Right lobe of liver (tissue), 6 donors: Measurements from ENCODE around the gene NDUFS6. TPM values are rescaled to one million over a fixed set of nuclear protein-coding genes. Genes with fewer than 3 reads are reported as not detected.

ENCODE experiments used
- ATAC-seq, 4 donors: fragments of 200-7000 bp; cut with Tn5 transposase; one replicate each; pipeline ENCODE4 v1.9.1; 2020; ENCODE audit warnings: mild to moderate bottlenecking in 4 of 4, moderate library complexity in 4 of 4
- DNase-seq, 3 donors: peaks; one replicate each; pipeline ENCODE4 v3.0.0-alpha.2; 2020
- H3K27ac ChIP-seq, 3 donors: fragments of 200-600 bp; one replicate each; pipeline ENCODE4 v1.8.0; 2022
- H3K27me3 ChIP-seq, 2 donors: fragments of 200-600 bp; one replicate each; pipeline ENCODE4 v1.8.0; 2022
- H3K36me3 ChIP-seq, 4 donors: fragments of 200-600 bp; sonication (generic) in 1 of 4; one replicate each; pipeline versions ENCODE4 v1.5.1 to v1.8.0; 2017 to 2022; ENCODE audit warnings: control low read depth in 1 of 4
- H3K4me1 ChIP-seq, 4 donors: fragments of 200-600 bp; sonication (generic) in 1 of 4; one replicate each; pipeline versions ENCODE4 v1.5.1 to v1.8.0; 2017 to 2022; ENCODE audit warnings: control low read depth in 1 of 4
- H3K4me3 ChIP-seq, 3 donors: fragments of 200-600 bp; one replicate each; pipeline ENCODE4 v1.8.0; 2022
- H3K9me3 ChIP-seq, 4 donors: fragments of 200-600 bp; sonication (generic) in 1 of 4; one replicate each; pipeline versions ENCODE4 v1.5.1 to v1.8.0; 2017 to 2022; ENCODE audit warnings: control low read depth in 1 of 4
- CTCF ChIP-seq, 4 donors: fragments of 200-600 bp in 3 of 4; fragments of 450-650 bp in 1 of 4; IDR thresholded peaks; one replicate each; pipeline versions ENCODE4 v1.5.1 to v1.8.0; 2016 to 2022; ENCODE audit warnings: antibody characterized with exemption in 4 of 4, mild to moderate bottlenecking in 2 of 4
- POLR2A ChIP-seq: fragments of 450-650 bp; IDR thresholded peaks from one replicate; pipeline ENCODE4 v1.6.1; 2017; ENCODE audit warnings: antibody characterized with exemption, mild to moderate bottlenecking
- WGBS: methylation state at CpG from one replicate; pipeline ENCODE4 v1.1.6; 2018; ENCODE audit warnings: low coverage, low lambda C conversion rate; ENCODE audit not compliant: insufficient coverage; ENCODE audit errors: missing lambda C conversion rate; 5-methylcytosine and 5-hydroxymethylcytosine counted together
- intact Hi-C, 2 donors: fragments of 100-400 bp; cut with DNase I; formaldehyde crosslinking; loops; one replicate each; pipeline versions ENCODE4 v1.11.2 to v1.14.1; 2022
- total RNA-seq, 6 experiments: library from RNA; depleted of rRNA in 2 of 6; stranded (reverse); fragments of >200 nt in 2 of 6; fragmentation: NEBNext Ultra II Directional in 3 of 6; extraction: Animal tissue kit (Norgen Biotek cat#: 25700) in 3 of 6; gene quantifications; one replicate each; pipeline versions ENCODE4 v1.1.0 to v1.2.4, GENCODE V29; 2016 to 2023
- donor health status: DM: no; HTN: yes; CAD: no.
- donor health status: DM: no; HTN: no; CAD: no.
- donor health status: DM: no; HTN: no; CAD: no.
- donor health status: DM: no; HTN: yes; CAD: no.
- donor health status: DM: no; HTN: yes; CAD: no.

NDUFS6 gene
- total RNA-seq, 6 experiments from 2014 or later: 16.5 to 57.5 (median 23.7) TPM

GRCh38 chr5:1777281-1778137 lies 23.7 kb upstream of the NDUFS6 start:
- intact Hi-C loops: no loop called here
- H3K4me3 ChIP-seq: no peak overlapping the region
- TF ChIP-seq POLR2A: no peak
- TF ChIP-seq CTCF (IDR thresholded peaks at IDR 0.05): no peak
- H3K36me3 ChIP-seq: no peaks in the 10 kb centered on the region
- H3K9me3 ChIP-seq: no peaks in the 10 kb centered on the region
- no peaks in the 10 kb centered on the region for H3K4me1 ChIP-seq
- 67% methylated on average over 9 of the region's 31 CpGs for WGBS
- H3K27ac ChIP-seq: no peak overlapping the region
- H3K27me3 ChIP-seq: no peaks in the 10 kb centered on the region
- no peak for DNase-seq
- ATAC-seq: peak in 1 of 4 donors; percentile 32

- Histone ChIP-seq H3K27me3 (no peaks in the 10 kb centered on the region), H3K4me1 (no peaks in the 10 kb centered on the region), H3K27ac (no peak overlapping the region), H3K4me3 (no peak overlapping the region), H3K9me3 (no peaks in the 10 kb centered on the region), H3K36me3 (no peaks in the 10 kb centered on the region)
- 64% methylated on average over 11 of the region's 19 CpGs for WGBS
- DNase-seq: no peak
- ATAC-seq: peak in 1 of 4 donors; percentile 16
- intact Hi-C loops: no loop called here
- TF ChIP-seq POLR2A (no peak), CTCF (IDR thresholded peaks at IDR 0.05) (no peak)
Measured at GRCh38 chr5:1778138-1779020, 22.8 kb upstream of the NDUFS6 start.

- no peak overlapping the region for H3K4me3 ChIP-seq
- no peaks in the 10 kb centered on the region for H3K36me3 ChIP-seq
- 80% methylated on average over 4 of the region's 32 CpGs for WGBS
- no peak for ATAC-seq
- no peak overlapping the region for H3K27ac ChIP-seq
- TF ChIP-seq POLR2A (no peak), CTCF (IDR thresholded peaks at IDR 0.05) (no peak)
- H3K4me1 ChIP-seq: no peaks in the 10 kb centered on the region
- H3K9me3 ChIP-seq: no peaks in the 10 kb centered on the region
- intact Hi-C loops: no loop called here
- no peak for DNase-seq
- no peaks in the 10 kb centered on the region for H3K27me3 ChIP-seq
Measured at GRCh38 chr5:1779021-1779680, 22.1 kb upstream of the NDUFS6 start.

- Histone ChIP-seq H3K9me3 (no peaks in the 10 kb centered on the region), H3K4me3 (no peak overlapping the region), H3K36me3 (no peaks in the 10 kb centered on the region), H3K27me3 (no peaks in the 10 kb centered on the region), H3K4me1 (no peaks in the 10 kb centered on the region), H3K27ac (no peak overlapping the region)
- DNase-seq (no peak), ATAC-seq (no peak)
- WGBS: 66% methylated on average over 12 of the region's 20 CpGs
- intact Hi-C loops: no loop called here
- TF ChIP-seq CTCF (IDR thresholded peaks at IDR 0.05) (no peak), POLR2A (no peak)
Measured at GRCh38 chr5:1779782-1780613, 21.2 kb upstream of the NDUFS6 start.
